Measurements from ENCODE around the gene NACC2. TPM values are rescaled to one million over a fixed set of nuclear protein-coding genes. Genes with fewer than 3 reads are reported as not detected.
A peak's percentile ranks its signal among the peaks of the same experiment; 100 is the strongest.

NACC2 gene
- total RNA-seq, 4 donors from 2014 or later: 93.8 to 192 (median 142) TPM

DNA sequence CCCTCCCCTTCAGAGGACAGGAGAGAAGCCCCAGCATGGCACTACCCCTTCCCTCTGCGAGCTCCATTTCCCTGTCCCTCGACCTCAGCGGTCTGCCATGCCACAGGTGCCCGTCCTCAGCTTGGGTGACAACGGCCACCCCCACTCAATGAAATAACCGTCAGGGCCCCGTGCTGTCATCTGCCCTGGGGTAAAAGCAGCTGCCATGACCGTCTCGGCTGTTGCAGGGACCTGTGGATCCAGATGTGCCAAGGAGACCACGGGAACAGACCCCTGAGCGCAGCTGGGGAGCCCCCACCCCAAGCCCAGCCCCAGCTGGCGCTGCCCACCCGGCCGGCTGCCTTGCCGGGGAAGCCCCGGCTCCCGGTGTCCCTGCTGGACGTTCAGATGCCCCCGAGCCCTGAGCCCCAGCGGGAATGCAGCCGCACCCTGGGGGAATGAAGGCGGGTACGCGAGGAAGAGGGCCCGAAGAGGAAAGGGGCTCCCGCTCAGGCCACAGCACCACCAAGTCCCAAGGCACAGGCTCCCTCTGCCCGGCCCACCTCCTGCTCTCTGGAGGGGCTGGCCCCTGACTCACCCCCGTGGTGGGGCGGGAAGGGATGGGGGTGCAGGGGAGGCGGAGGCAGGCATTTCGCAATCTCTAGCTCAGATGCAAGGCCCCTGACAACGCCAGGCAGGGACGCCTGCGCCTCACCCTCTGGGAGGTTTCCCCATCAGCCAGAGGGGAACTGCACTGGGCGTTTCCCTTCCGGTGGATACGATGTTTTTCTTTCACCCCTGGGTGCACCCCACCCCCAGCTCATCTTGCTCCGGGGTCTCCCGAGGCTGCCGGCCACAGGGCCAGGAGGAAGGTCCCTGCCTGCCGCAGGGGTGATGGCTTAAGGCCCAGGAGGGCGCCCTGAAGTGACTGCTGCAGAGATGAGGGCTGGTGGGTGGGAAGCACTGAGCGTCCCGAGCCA is 49.2 kb downstream of the NACC2 start:
- no peak for DNase-seq (ENCODE audit: extremely low spot score)
- 68% methylated on average over 23 of the region's 44 CpGs for WGBS
- Histone ChIP-seq H3K4me1 (peaks cover 32 to 85% (median 78%) of the 10 kb centered on the region in 4 donors), H3K9me3 (no peaks in the 10 kb centered on the region), H3K27ac (replicated peaks in 1 of 4) (peak overlapping the region in 1 of 4 donors; percentile 31), H3K4me3 (no peak overlapping the region), H3K36me3 (peaks cover 18 to 68% (median 65%) of the 10 kb centered on the region in 4 donors), H3K27me3 (no peaks in the 10 kb centered on the region)
- intact Hi-C loops (cut with DNase I): no loop called here
- TF ChIP-seq EP300 (IDR thresholded peaks at IDR 0.05): no peak
- TF ChIP-seq POLR2AphosphoS5 (IDR thresholded peaks at IDR 0.05): no peak
- TF ChIP-seq, protein P1, sequence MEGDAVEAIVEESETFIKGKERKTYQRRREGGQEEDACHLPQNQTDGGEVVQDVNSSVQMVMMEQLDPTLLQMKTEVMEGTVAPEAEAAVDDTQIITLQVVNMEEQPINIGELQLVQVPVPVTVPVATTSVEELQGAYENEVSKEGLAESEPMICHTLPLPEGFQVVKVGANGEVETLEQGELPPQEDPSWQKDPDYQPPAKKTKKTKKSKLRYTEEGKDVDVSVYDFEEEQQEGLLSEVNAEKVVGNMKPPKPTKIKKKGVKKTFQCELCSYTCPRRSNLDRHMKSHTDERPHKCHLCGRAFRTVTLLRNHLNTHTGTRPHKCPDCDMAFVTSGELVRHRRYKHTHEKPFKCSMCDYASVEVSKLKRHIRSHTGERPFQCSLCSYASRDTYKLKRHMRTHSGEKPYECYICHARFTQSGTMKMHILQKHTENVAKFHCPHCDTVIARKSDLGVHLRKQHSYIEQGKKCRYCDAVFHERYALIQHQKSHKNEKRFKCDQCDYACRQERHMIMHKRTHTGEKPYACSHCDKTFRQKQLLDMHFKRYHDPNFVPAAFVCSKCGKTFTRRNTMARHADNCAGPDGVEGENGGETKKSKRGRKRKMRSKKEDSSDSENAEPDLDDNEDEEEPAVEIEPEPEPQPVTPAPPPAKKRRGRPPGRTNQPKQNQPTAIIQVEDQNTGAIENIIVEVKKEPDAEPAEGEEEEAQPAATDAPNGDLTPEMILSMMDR (IDR thresholded peaks at IDR 0.05): no peak
- no peak for TF ChIP-seq POLR2A (IDR thresholded peaks at IDR 0.05; ENCODE audit: low read depth)

GRCh38 chr9:136044971-136045594 is 50.0 kb downstream of the NACC2 start:
- Histone ChIP-seq H3K27me3 (no peaks in the 10 kb centered on the region), H3K4me3 (no peak overlapping the region), H3K36me3 (peaks cover 17 to 67% (median 62%) of the 10 kb centered on the region in 4 donors), H3K27ac (replicated peaks in 1 of 4) (peak overlapping the region in 1 of 4 donors; percentile 31), H3K4me1 (peaks cover 24 to 77% (median 70%) of the 10 kb centered on the region in 4 donors), H3K9me3 (no peaks in the 10 kb centered on the region)
- intact Hi-C loops (cut with DNase I): no loop called here
- DNase-seq (ENCODE audit: extremely low spot score): no peak
- 90% methylated on average over 2 of the region's 16 CpGs for WGBS
- TF ChIP-seq POLR2AphosphoS5 (IDR thresholded peaks at IDR 0.05): no peak
- TF ChIP-seq, protein P1 (IDR thresholded peaks at IDR 0.05): no peak

DNA sequence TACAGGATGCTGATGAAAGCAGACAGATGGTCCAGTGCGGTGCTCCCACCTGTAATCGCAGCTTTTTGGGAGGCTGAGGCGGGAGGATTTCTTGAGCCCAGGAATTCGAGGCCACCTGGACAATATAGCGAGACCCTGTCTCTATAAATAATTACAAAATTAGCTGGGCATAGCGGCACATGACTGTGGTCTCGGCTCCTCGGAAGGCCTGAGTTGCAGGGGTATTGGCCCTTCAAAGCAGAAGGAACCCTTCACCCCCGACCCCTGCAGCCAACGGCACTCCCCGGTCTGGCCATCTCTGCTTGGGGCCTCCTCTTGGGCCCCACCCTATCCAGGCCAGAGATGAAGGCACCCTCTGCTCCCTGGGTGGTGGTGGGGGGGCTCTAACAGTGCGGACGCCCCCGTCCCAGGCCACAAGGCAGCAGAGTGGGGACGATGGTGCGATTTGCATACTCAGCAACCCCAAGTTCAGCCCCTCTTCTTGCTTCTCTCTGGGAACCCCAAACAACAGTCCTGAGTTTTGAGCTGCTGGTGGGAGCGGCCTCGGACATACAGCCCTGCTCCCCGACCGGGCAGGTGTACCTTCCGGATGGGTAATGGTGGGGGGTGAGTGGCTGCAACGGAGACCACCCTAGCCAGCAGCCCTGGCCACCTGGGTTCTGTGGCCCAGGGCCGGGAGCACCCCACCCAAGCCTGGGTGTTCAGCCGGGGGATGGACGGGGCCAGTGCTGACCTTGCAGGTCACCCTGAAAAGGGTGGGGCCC is 50.7 kb downstream of the NACC2 start:
- no peak overlapping the region for H3K4me3 ChIP-seq

GRCh38 chr9:136043441-136043991 is 51.6 kb downstream of the NACC2 start:
- WGBS: 78% methylated on average over 16 of the region's 18 CpGs
- no peaks in the 10 kb centered on the region for H3K27me3 ChIP-seq
- peaks cover 0 to 9% (median 4%) of the 10 kb centered on the region in 4 donors for H3K9me3 ChIP-seq
- H3K4me3 ChIP-seq: no peak overlapping the region
- intact Hi-C loops (cut with DNase I): no loop called here
- no peak overlapping the region for H3K27ac ChIP-seq (replicated peaks in 1 of 4)
- peaks cover 1 to 55% (median 48%) of the 10 kb centered on the region in 4 donors for H3K36me3 ChIP-seq
- no peak for DNase-seq (ENCODE audit: extremely low spot score)
- peaks cover 24 to 61% (median 54%) of the 10 kb centered on the region in 4 donors for H3K4me1 ChIP-seq
- TF ChIP-seq POLR2A (IDR thresholded peaks at IDR 0.05; ENCODE audit: low read depth): no peak
- no peak for TF ChIP-seq POLR2AphosphoS5 (IDR thresholded peaks at IDR 0.05)
- TF ChIP-seq, protein P1 (IDR thresholded peaks at IDR 0.05): no peak
- no peak for TF ChIP-seq EP300 (IDR thresholded peaks at IDR 0.05)

More for the DNA sequence above, 50.7 kb downstream of the NACC2 start:
- intact Hi-C loops (cut with DNase I): no loop called here
- no peak for DNase-seq (ENCODE audit: extremely low spot score)
- TF ChIP-seq POLR2AphosphoS5 (IDR thresholded peaks at IDR 0.05): no peak
- TF ChIP-seq, protein P1 (IDR thresholded peaks at IDR 0.05): no peak
- no peak for TF ChIP-seq EP300 (IDR thresholded peaks at IDR 0.05)
- TF ChIP-seq POLR2A (IDR thresholded peaks at IDR 0.05; ENCODE audit: low read depth): no peak
- Histone ChIP-seq H3K27ac (replicated peaks in 1 of 4) (no peak overlapping the region), H3K9me3 (peaks cover 0 to 7% (median 2%) of the 10 kb centered on the region in 4 donors), H3K27me3 (no peaks in the 10 kb centered on the region), H3K4me1 (peaks cover 24 to 70% (median 63%) of the 10 kb centered on the region in 4 donors), H3K36me3 (peaks cover 10 to 64% (median 57%) of the 10 kb centered on the region in 4 donors)
- WGBS: 92% methylated on average over 15 of the region's 25 CpGs

All from esophagus muscularis mucosa (tissue), 4 donors.